Endodermal cell (in vitro differentiated cells): Measurements from ENCODE around the gene FYN. TPM values are rescaled to one million over a fixed set of nuclear protein-coding genes. Genes with fewer than 3 reads are reported as not detected.
A peak's percentile ranks its signal among the peaks of the same experiment; 100 is the strongest.

Experiments
- DNase-seq: peaks from one replicate; pipeline ENCODE4 v3.0.0-alpha.2; 2017
- H3K27ac ChIP-seq: 2 replicates; pipeline ENCODE4 v1.5.1; 2013; ENCODE audit warnings: mild to moderate bottlenecking, low read depth, low read length, moderate library complexity
- H3K27me3 ChIP-seq: 2 replicates; pipeline ENCODE4 v1.6.1; 2013; ENCODE audit warnings: mild to moderate bottlenecking, low read length, moderate library complexity; ENCODE audit not compliant: insufficient read depth, control insufficient read depth, poor library complexity, severe bottlenecking
- H3K36me3 ChIP-seq: 2 replicates; pipeline ENCODE4 v1.7.0; 2013; ENCODE audit warnings: mild to moderate bottlenecking, low read length, moderate library complexity; ENCODE audit not compliant: control insufficient read depth, insufficient read depth
- H3K4me1 ChIP-seq: one replicate; pipeline ENCODE4 v1.7.0; 2013; ENCODE audit warnings: low read length; ENCODE audit not compliant: control insufficient read depth, insufficient read depth
- H3K4me3 ChIP-seq: 2 replicates; pipeline ENCODE4 v1.5.1; 2013; ENCODE audit warnings: mild to moderate bottlenecking, low read length, moderate library complexity
- H3K9ac ChIP-seq: 2 replicates; pipeline ENCODE4 v1.6.1; 2013; ENCODE audit warnings: mild to moderate bottlenecking, low read length, moderate library complexity; ENCODE audit not compliant: poor library complexity, severe bottlenecking; ENCODE audit errors: extremely low read depth
- H3K9me3 ChIP-seq: 2 replicates; pipeline ENCODE4 v1.6.1; 2013; ENCODE audit warnings: mild to moderate bottlenecking, low read length, moderate library complexity; ENCODE audit not compliant: control insufficient read depth
- H3K27ac Mint-ChIP-seq: 2 replicates; pipeline ENCODE4 v1.8.0; 2020; ENCODE audit warnings: mixed read lengths
- H3K27me3 Mint-ChIP-seq: 2 replicates; pipeline ENCODE4 v1.8.0; 2021; ENCODE audit warnings: mild to moderate bottlenecking, mixed read lengths; ENCODE audit not compliant: insufficient read depth
- H3K36me3 Mint-ChIP-seq: 2 replicates; pipeline ENCODE4 v1.8.0; 2020; ENCODE audit warnings: low read depth, mixed read lengths
- H3K4me1 Mint-ChIP-seq: 2 replicates; pipeline ENCODE4 v1.8.0; 2020; ENCODE audit warnings: mixed read lengths
- H3K4me3 Mint-ChIP-seq: 2 replicates; pipeline ENCODE4 v1.8.0; 2020; ENCODE audit warnings: mild to moderate bottlenecking, moderate library complexity, mixed read lengths
- H3K9me3 Mint-ChIP-seq: 2 replicates; pipeline ENCODE4 v1.8.0; 2020; ENCODE audit warnings: mild to moderate bottlenecking, mixed read lengths
- WGBS, 2 experiments: methylation state at CpG; one replicate each; pipeline versions ENCODE4 v1.1.5 to v1.1.7; 2013; ENCODE audit warnings: missing lambda C conversion rate in 2 of 2, mixed read lengths in 1 of 2; ENCODE audit not compliant: insufficient coverage in 1 of 2, insufficient read length in 1 of 2; 5-methylcytosine and 5-hydroxymethylcytosine counted together
- total RNA-seq, 2 donors: library from RNA; stranded (reverse); fragmentation: NEBNext Ultra II Directional in 1 of 2; extraction: Animal tissue kit (Norgen Biotek cat#: 25700) in 1 of 2; gene quantifications; 2 replicates in 1 of 2; 3 replicates in 1 of 2; pipeline ENCODE4 v1.2.1, GENCODE V29; 2021
- TF ChIP-seq, protein P1 (sequence below): fragments of 200-600 bp; sonication (generic); conservative IDR thresholded peaks from 2 replicates; pipeline ENCODE4 v1.5.0; 2021; ENCODE audit warnings: antibody characterized with exemption, mild to moderate bottlenecking

FYN gene
- total RNA-seq, 2 donors from 2014 or later = 70.0 to 96.4 TPM

DNA sequence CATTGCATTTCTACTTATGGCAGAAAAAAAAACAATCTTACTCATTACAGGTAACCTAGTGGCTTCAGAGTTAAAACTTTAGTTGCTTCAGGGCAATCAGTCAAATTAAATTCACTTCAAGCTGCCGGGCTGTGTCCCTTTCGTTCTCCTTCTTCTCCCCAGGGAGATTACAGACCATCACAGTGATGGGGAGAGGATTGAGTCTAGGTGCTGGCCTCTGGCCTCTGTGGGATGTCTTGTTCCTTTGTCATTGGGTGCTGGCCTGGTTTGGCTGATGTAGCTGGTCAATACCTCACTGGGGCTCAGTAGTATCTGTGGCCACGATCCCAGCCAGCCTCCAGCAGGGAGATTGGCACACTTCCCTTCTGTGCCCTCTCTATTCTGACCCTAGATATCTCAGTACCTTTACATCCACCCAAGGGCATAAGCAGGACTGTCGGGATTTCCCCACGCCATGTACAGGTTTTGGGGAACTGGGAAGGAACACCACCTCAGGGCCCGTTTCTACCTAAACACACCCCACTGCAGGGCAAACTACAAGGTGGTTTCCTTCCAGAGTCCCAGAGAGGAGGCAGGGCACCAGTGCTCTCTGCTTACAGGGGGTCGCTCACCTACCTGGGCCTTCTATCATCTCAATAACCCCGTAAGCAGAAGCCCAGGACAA, 15.4 kb downstream of the FYN start:
- Histone ChIP-seq H3K27ac (peak overlapping the region; percentile 89), H3K4me3 (no peak overlapping the region), H3K4me1 (no peaks in the 10 kb centered on the region)

GRCh38 chr6:111855753-111856152, 17.5 kb downstream of the FYN start:
- Mint-ChIP-seq H3K27ac (no peak overlapping the region), H3K4me3 (no peak overlapping the region), H3K9me3 (no peaks in the 10 kb centered on the region), H3K4me1 (peaks cover 27% of the 10 kb centered on the region), H3K27me3 (no peaks in the 10 kb centered on the region), H3K36me3 (no peaks in the 10 kb centered on the region)
- Histone ChIP-seq H3K27me3 (no peaks in the 10 kb centered on the region), H3K36me3 (no peaks in the 10 kb centered on the region), H3K27ac (no peak overlapping the region), H3K4me1 (no peaks in the 10 kb centered on the region), H3K9me3 (no peaks in the 10 kb centered on the region), H3K9ac (no peak overlapping the region), H3K4me3 (no peak overlapping the region)
- 100% methylated on average over 1 of the region's 1 CpG; no CpG with 5 or more reads in 1 of the 2 experiments for WGBS, 2 experiments
- TF ChIP-seq, protein P1, sequence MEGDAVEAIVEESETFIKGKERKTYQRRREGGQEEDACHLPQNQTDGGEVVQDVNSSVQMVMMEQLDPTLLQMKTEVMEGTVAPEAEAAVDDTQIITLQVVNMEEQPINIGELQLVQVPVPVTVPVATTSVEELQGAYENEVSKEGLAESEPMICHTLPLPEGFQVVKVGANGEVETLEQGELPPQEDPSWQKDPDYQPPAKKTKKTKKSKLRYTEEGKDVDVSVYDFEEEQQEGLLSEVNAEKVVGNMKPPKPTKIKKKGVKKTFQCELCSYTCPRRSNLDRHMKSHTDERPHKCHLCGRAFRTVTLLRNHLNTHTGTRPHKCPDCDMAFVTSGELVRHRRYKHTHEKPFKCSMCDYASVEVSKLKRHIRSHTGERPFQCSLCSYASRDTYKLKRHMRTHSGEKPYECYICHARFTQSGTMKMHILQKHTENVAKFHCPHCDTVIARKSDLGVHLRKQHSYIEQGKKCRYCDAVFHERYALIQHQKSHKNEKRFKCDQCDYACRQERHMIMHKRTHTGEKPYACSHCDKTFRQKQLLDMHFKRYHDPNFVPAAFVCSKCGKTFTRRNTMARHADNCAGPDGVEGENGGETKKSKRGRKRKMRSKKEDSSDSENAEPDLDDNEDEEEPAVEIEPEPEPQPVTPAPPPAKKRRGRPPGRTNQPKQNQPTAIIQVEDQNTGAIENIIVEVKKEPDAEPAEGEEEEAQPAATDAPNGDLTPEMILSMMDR = no peak
- DNase-seq = no peak

More for the DNA sequence above, 15.4 kb downstream of the FYN start:
- H3K4me3 Mint-ChIP-seq = no peak overlapping the region
- no peaks in the 10 kb centered on the region for H3K27me3 Mint-ChIP-seq
- DNase-seq = no peak
- no peaks in the 10 kb centered on the region for H3K36me3 ChIP-seq
- H3K4me1 Mint-ChIP-seq = peaks cover 32% of the 10 kb centered on the region
- no peaks in the 10 kb centered on the region for H3K27me3 ChIP-seq
- WGBS, 2 experiments = 87 to 95% methylated on average over 3 to 8 of the region's 8 CpGs
- no peaks in the 10 kb centered on the region for H3K9me3 Mint-ChIP-seq
- H3K9ac ChIP-seq = no peak overlapping the region
- H3K27ac Mint-ChIP-seq = no peak overlapping the region
- no peaks in the 10 kb centered on the region for H3K9me3 ChIP-seq
- H3K36me3 Mint-ChIP-seq = no peaks in the 10 kb centered on the region
- TF ChIP-seq, protein P1 = no peak

- Histone ChIP-seq H3K9ac (no peak overlapping the region), H3K36me3 (no peaks in the 10 kb centered on the region), H3K9me3 (no peaks in the 10 kb centered on the region), H3K4me1 (no peaks in the 10 kb centered on the region), H3K27me3 (no peaks in the 10 kb centered on the region), H3K4me3 (no peak overlapping the region), H3K27ac (no peak overlapping the region)
- no peak overlapping the region for H3K4me3 Mint-ChIP-seq
- no peaks in the 10 kb centered on the region for H3K36me3 Mint-ChIP-seq
- TF ChIP-seq, protein P1 = no peak
- peaks cover 29% of the 10 kb centered on the region for H3K4me1 Mint-ChIP-seq
- DNase-seq = no peak
- WGBS, 2 experiments = 86 to 98% methylated on average over 1 to 2 of the region's 2 CpGs
- no peaks in the 10 kb centered on the region for H3K9me3 Mint-ChIP-seq
- H3K27me3 Mint-ChIP-seq = no peaks in the 10 kb centered on the region
- H3K27ac Mint-ChIP-seq = no peak overlapping the region
Observed at GRCh38 chr6:111854683-111855082, 18.6 kb downstream of the FYN start.
